ENCODE measurements around the gene PGBD5.

Gene PGBD5

DNA sequence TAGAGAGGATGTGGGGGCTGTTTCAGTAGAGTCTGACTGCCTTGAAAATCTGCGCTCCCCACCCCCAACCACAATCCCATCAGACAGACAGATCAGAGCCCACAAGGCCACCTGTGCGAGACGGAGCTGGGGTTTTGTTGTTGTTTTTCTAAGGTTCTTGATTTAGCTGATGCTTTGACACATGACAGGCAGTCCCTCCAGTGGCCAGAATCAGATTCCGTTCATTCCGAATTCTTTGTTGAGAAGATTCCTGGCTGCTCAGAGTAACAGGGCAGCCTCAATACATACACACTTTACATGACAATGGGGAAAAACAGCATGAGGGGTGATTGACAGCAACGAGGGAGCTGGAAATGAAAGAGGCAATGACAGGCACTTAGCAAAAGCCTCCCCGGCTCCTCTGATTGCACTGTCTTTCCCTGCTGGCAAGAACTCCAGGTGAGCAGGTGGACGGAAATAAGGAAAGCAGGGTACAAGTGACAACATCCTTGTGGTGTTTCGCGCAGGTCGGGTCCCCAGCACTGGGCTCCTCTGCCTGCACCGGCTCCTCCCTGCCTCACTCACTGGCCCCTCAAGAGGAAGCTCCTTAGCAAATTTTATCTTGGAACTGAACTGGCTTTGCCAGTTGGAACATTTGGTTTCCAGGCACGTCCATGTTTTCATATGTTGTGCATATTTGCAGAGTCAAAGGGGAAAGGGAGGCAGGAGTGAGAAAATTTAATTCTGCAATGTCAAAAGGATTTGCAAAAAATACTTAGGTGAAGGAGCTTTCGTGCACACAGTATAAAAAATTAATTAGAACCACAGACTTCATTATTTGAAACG is 148.7 kb downstream of the PGBD5 start:
- peak; percentile 76 for DNase-seq

DNA sequence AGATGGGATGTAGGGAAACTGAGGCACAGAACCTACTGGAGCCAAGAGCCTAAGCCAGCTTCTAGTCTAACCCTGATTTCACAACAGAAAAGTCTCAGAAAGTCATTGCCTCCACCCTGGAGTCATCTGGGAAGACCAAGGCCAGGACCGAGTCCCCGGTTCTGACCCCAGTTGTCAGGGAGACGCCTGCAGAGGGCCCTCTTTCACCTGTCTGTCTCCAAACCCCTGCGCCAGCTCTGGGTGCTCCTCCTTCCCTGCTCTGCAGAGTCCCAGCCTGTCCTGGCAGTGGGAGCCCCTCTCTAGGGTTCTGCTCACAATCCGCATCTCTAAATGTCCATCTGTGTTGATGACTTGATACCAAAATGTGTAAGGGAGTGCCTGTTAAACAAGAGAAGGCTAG is 149.7 kb downstream of the PGBD5 start:
- no peak for DNase-seq

DNA sequence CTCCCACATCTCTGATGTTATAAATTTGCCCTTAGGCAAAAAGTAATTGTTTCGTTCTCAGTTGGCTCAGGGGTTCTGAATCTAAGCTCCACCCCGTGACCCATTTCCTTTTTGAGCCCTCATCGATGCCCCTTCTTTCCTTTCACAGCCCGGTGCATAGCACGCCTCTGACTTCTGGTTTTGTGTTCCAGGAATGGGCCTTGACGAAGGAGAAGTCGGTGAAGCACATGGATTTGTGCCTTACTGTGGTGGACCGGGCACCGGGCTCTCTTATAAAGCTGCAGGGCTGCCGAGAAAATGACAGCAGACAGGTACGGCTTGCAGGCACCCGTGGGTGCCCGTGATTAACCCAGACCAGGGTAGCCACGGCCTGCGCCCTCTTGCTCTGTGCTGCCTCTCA is 151.9 kb downstream of the PGBD5 start:
- DNase-seq: no peak

DNA sequence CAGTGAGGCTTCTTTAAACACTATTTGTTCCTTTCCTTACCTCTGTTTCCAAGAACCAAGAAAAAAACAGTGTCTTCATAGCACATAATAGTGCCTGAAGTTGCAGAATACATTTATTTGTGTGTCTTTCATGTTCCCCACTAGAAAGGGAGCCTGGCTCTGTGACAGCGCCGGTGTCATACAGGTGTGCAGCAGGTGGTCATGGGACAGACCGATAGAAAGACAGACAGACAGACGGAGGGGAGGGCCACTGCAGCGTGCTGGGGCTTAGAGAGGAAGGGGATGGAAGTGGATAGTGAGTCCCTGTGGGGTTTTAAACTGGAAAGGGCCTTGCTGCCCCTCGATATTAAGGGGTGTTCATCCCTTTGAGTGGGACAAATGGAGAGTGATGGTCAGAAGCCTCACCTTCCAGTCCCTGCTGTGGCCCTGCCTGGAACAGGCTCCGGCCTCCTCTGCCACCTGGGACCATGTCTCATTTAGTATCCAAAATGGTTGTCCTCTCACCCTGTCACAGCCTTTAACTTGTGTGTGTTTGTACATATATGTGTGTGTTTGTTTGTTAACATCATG is 152.9 kb downstream of the PGBD5 start:
- DNase-seq: no peak

DNA sequence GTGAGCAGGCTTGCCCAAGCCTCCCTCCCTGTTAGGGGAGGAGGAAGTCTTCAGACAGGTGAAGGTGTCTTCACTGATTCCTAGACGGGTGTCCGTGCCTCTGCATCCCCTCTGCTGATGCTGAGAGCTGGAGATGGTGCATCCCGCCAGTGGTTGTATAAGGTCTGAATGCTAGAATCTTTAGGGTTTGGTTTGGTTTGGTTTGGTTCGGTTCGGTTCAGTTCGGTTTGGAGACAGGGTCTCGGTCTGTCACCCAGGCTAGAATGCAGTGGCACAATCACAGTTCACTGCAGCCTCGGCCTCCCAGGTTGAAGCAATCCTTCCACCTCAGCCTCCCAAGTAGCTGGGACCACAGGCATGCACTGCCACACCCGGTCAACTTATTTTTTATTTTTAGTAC is 153.6 kb downstream of the PGBD5 start:
- DNase-seq: no peak

DNA sequence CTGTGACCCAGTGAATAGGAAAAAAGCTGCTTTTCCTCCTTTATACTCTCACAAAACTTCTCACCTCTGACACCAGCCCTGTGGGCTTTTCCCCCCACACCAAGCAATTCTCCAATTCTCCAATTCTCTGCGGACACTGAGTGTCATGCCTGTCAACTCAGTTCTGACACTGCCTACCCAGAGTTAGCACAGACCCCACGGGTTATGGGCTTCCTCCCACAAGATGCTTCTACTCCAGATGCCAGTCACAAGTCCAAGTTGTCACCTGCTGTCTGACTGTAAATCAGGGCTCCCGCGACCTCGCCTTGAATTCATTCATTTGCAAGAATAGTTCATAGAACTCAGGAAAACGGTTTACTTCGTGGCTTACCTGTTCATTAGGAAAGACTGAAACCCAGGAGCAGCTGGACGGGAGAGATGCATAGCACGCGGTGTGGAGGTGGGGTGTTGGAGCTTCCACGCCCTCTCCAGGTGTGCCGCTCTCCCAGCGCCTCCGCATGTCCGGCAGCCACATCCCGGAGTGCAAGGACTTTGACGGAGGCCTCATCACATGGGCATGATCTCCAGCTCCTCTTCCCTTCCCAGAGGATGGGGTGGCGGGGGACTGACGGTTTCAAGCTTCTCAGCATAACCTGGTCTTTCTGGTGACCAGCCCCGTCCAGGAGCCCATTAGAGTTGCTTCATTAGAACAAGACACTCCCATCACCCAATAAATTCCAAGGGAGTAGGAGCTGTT is 154.7 kb downstream of the PGBD5 start:
- no peak for DNase-seq

DNA sequence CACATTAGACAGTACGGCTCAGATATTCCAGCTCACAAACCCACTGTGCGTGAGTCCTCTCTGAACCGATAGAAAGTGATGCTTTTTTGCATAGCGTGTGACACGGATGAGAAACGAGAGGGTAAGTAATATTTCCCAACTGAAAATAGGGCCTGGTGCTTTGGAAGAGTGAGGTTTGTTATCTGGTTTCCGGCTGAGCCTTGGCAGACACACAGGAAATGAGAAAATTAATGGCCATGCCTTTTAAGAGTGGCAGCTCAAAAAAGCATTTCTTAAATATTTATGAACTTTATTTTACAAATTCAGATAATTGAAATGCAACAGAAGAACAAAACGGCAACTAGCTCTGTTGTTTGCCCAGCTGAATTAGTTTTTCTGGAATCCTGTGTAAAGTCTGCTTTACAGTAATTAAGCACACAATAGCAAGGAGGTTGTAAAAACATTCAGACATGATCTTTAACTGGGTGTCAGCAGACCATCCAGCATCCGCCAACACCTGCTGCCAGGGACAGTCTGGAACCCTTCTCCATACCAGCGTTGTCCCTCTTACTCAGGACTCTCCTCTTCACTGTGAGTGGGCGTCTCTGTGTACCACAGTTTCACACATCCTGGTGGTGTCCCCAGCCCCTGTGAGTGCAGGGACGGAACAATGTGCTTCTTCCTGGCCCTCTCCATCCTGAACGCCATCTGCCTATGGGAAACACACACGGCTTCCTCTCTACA is 155.4 kb downstream of the PGBD5 start:
- peak; percentile 23 for DNase-seq

DNA sequence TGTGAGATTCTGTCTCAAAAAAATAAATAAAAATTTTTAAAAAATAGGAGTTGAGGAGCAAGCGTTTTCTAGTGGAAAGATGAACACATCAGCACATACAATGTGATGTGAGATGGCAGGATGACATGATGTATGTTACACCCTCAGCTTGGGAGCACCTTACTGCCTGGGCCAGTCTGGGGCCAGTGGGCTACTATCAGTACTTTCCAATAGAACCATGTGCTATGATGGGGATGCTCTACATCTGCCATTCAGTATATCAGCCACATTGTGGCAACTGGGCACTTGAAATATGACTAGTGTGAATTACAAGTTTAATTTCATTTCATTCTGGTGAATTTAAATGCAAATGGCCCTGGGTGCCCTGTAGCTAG is 156.0 kb downstream of the PGBD5 start:
- no peak for DNase-seq

DNA sequence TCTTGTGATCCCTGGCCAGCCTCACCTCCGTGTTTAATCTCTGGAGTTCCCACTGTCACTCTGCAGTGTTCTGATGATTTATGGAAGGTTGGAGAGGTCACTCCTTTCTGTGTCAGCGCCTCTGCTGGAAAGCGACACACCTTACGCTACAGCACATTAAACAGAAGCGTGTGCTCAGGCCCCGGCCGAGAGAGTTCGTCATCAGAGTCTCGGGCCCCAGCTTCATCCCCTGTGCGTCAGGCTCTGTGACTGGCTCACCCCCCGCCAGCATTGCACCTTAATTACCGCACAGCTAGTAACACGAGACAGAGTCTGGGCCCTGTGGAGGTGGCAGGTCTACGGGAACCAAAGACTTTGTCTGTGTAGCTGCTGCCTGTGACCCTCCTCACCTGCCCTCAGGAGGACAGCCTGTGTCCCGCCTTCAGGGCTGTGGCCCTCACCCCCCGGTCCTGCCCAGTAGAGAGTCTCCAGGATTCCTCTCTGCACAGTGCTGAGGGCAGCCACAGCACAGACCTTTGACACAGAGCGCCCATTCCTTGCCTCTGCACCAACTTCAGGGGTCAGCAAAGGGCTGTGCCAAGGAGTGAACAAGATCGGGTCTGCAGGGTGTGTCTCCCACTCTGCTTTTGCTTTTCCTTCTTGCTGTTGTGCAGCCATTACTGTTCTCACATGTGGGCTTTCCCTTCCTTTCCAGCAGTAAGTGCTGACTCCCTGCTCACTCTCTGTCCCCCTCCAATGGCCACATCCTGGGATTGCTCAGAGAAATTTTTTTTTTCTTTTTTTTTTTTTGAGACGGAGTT is 157.6 kb downstream of the PGBD5 start:
- peak; percentile 34 for DNase-seq

DNA sequence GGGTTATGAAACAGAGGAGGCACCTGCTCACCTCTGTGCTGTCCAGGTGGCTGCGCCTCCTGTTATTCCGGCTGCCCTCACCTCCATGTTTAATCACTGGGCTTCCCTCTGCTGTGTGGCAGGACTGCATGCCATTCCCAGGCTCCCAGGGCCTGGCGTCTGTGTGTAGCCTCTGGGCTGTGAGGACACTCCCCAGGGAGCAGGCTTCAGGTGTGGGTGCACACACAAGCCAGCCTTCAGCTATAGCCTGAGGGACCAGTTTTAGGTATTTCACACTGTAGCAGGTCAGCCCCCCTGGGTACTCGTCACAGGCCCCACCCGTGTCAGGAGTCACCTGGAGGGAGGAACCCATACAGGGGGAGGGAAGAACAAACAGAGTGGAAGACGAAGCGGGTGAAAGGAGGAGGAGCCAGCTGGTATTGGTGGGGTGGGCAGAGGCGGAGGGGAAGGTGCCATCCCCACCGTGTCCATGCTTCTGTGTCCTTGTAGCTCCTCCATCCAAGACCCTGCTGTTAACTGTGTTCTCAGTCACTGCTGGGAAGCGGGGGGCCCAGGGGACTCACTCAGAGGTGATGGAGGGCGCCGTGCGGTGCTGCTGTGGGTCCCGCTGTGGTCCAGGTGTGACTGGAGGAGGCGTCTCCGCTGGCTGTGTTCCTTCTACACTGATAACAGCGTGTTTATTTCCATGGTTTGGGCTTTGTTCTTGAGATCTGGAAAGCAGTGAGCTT is 158.6 kb downstream of the PGBD5 start:
- no peak for DNase-seq

DNA sequence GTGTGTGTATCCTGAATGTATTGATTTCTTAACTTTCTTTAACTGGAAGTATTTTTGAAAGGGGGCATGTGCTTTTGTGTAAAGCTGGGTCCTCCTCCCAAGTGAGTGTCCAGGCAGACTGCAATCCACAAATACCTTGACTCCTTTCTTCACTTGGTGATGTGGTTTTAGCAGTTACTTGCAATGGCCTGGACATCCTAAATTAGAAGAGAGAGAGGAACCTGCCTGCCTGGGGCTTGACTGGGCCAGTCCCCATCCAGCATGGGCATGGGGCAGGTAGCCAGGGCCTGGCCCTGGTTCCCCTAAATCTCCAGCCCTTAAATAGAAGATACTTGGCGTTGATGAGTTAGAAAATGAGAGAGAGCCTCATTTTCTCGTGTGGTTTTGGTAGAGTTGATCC is 159.7 kb downstream of the PGBD5 start:
- no peak for DNase-seq

DNA sequence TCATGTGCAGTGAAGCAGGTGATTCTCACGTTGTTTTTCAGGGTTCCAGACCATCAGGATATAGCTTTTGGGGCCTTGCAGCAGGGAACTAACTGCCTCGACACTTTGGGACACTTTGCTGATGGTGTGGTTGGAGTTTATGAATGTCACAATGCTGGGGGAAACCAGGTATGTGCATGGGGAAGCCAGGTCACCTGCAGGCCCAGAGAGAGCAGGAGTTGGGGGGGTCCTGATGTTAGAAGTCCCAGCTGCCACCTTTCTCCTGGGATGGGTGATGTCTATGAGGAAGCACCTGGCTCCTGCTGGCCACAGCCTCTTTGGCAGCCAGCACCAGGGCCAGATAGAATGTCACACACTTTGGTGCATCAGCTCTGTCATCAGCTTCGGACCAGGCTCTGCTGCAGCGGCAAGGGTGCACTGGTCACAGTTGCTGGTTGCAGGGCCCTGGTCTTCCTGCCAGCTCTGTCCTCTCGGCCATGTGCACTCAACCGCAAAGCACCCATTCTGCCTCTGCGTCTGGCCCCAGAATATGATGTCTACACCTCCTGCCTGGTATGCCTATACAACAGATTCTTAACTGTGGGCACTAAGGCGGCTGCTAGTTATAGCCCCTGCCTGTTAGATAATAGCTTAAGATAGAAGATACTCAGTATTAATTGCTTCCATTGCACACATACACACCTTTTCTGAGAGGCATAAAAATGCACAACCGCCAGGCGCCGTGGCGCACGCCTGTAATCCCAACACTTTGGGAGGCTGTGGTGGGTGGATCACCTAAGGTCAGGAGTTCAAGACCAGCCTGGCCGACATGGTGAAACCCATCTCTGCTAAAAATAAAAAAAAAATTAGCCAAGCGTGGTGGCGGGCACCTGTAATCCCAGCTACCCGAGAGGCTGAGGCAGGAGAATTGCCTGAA is 160.7 kb downstream of the PGBD5 start:
- DNase-seq: no peak

All from NCI-H345 (cell line).